ENCODE measurements around the gene MED13L. TPM values are rescaled to one million over a fixed set of nuclear protein-coding genes. Genes with fewer than 3 reads are reported as not detected.

The MED13L gene
- total and polyA plus RNA-seq, 2 of the 8 experiments (the other 6 are each of a cell fraction or from before 2014, with no cell fraction given): 15.9 to 51.7 TPM

GRCh38 chr12:116054280-116054679, 223.2 kb downstream of the MED13L start:
- no peak overlapping the region for H3K27ac ChIP-seq (ENCODE audit: low read depth, low read length)
- H3K36me3 ChIP-seq (ENCODE audit: control insufficient read depth in 2 of 4, insufficient read depth in 4 of 4, low read length in 3 of 4): no peaks in the 10 kb centered on the region
- H3K18ac ChIP-seq (ENCODE audit: extremely low read depth, low read length): no peak overlapping the region
- no peak overlapping the region for H4K5ac ChIP-seq (ENCODE audit: insufficient read length, low read depth, low read length)
- no peak overlapping the region for H2AK5ac ChIP-seq (ENCODE audit: low read depth, low read length)
- H3K79me2 ChIP-seq (ENCODE audit: control insufficient read depth in 1 of 2, insufficient read depth in 2 of 2, low read length in 2 of 2): peaks cover 0 to 11% of the 10 kb centered on the region in 2 experiments; a peak in 2 of 4 replicates
- H3K9me3 ChIP-seq (ENCODE audit: insufficient read depth in 2 of 2, low read depth in 1 of 2, low read length in 1 of 2): no peaks in the 10 kb centered on the region
- no peak overlapping the region for H3K23ac ChIP-seq (ENCODE audit: insufficient read length)
- H3K27me3 ChIP-seq (replicated peaks in 1 of 4; ENCODE audit: control insufficient read depth in 3 of 4, extremely low read depth in 1 of 4, insufficient read depth in 3 of 4, low read length in 3 of 4): no peaks in the 10 kb centered on the region
- no peak overlapping the region for H2AFZ ChIP-seq (ENCODE audit: low read length)
- H3K4me2 ChIP-seq (ENCODE audit: insufficient read depth in 1 of 2, low read depth in 2 of 2, low read length in 2 of 2): no peak overlapping the region
- no peak overlapping the region for H3K9ac ChIP-seq (replicated peaks in 1 of 4; ENCODE audit: extremely low read depth in 1 of 4, low read depth in 3 of 4, low read length in 3 of 4)
- no peaks in the 10 kb centered on the region for H3K79me1 ChIP-seq (ENCODE audit: low read depth, low read length)
- H2BK12ac ChIP-seq (ENCODE audit: low read depth, low read length): no peak overlapping the region
- POLR2A ChIA-PET (ENCODE audit: partially characterized antibody): no interaction called here
- no peak overlapping the region for H2BK120ac ChIP-seq (replicated peaks; ENCODE audit: low read depth, low read length)
- no peak overlapping the region for H4K8ac ChIP-seq (ENCODE audit: extremely low read depth, insufficient read depth, low read length)
- FAIRE-seq: no peak
- H3K4ac ChIP-seq (replicated peaks; ENCODE audit: insufficient read length, low read depth, low read length): no peak overlapping the region
- no peak overlapping the region for H2BK5ac ChIP-seq (ENCODE audit: low read depth, low read length)
- H3K4me1 ChIP-seq (replicated peaks in 1 of 4; ENCODE audit: control insufficient read depth in 3 of 4, insufficient read depth in 4 of 4, low read length in 3 of 4): no peaks in the 10 kb centered on the region; a peak in 1 of 7 replicates
- 93% methylated on average over 2 of the region's 2 CpGs; no CpG with 5 or more reads in 1 of the 2 experiments for WGBS, 2 experiments (ENCODE audit: extremely low coverage in 1 of 2, insufficient coverage in 1 of 2, insufficient read length in 1 of 2, insufficient replicate concordance in 2 of 2, low coverage in 1 of 2, low lambda C conversion rate in 2 of 2, missing lambda C conversion rate in 1 of 2)
- peaks cover 2 to 3% of the 10 kb centered on the region in 2 experiments for H4K20me1 ChIP-seq (replicated peaks in 1 of 2; ENCODE audit: control insufficient read depth in 1 of 2, insufficient read depth in 2 of 2, low read length in 2 of 2)
- no peaks in the 10 kb centered on the region for H3K23me2 ChIP-seq (ENCODE audit: low read depth, low read length)
- H2BK20ac ChIP-seq (ENCODE audit: low read length): no peak overlapping the region
- CTCF ChIA-PET (ENCODE audit: partially characterized antibody): interaction anchor here (1.4 kb wide), 1 partner anchor 15 kb away, joined by 4 read pairs; no protein-coding TSS in a partner anchor
- H3K14ac ChIP-seq (ENCODE audit: insufficient read length): no peak overlapping the region
- H2BK15ac ChIP-seq (ENCODE audit: low read length): no peak overlapping the region
- no peak overlapping the region for H3K56ac ChIP-seq (replicated peaks; ENCODE audit: insufficient read length, low read depth, low read length)
- no peak overlapping the region for H3K4me3 ChIP-seq (ENCODE audit: extremely low read depth in 1 of 4, insufficient read depth in 2 of 4, low read depth in 3 of 4, low read length in 4 of 4)
- no peak overlapping the region for H4K91ac ChIP-seq (replicated peaks; ENCODE audit: insufficient read length, low read length)
- DNase-seq (ENCODE audit: low read depth in 1 of 2, low spot score in 2 of 2): no peak
- no peak for TF ChIP-seq TBP (IDR thresholded peaks at IDR 0.05; ENCODE audit: low read depth, low read length)
- TF ChIP-seq CHD1 (IDR thresholded peaks at IDR 0.05; ENCODE audit: low read depth, low read length): no peak
- no peak for TF ChIP-seq POU5F1 (IDR thresholded peaks at IDR 0.05; ENCODE audit: low read depth, low read length)
